ENCODE data around the gene INTU.

INTU gene

DNA sequence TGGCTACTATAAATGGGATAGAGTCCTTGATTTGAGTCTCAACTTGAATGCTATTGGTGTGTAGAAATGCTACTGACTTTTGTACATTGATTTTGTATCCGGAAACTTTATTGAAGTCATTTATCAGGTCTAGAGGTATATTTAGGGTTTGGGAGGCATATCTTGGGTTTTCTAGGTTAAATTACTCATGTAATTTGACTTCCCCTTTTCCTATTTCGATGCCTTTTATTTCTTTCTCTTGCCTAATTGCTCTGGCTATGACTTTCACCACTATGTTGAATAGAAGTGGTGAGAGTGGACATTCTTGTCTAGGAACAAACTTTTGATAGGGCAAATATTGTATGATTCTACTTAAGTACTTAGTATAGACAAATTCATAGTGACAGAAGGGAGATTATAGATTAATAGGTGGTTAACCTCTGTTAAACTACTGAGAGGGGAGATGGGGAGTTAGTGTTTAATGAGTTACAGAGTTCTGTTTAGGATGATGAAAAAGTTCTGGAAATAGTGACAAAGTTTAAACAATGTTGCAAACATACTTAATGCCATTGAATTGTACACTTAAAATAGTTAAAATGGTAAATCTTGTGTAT, 126.6 kb downstream of the INTU start:
- no peak for DNase-seq

DNA sequence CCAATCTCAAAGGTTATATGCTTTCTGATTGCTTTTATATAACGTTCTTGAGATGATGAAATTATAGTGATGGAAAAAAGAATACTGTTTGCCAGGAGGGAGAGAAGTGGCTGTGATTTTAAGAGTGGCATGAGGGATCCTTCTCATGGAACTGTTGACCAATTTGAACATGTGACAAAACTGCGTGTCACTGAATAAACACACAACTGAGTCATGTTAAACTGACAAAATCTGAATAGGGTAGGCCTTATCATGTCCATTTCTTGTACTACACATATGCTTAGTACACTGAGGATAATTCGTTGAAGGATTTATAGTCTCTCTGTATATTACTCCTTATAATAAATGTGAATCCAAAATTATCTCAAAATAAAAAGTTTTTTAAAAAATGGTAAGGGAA, 127.1 kb downstream of the INTU start:
- DNase-seq: no peak

DNA sequence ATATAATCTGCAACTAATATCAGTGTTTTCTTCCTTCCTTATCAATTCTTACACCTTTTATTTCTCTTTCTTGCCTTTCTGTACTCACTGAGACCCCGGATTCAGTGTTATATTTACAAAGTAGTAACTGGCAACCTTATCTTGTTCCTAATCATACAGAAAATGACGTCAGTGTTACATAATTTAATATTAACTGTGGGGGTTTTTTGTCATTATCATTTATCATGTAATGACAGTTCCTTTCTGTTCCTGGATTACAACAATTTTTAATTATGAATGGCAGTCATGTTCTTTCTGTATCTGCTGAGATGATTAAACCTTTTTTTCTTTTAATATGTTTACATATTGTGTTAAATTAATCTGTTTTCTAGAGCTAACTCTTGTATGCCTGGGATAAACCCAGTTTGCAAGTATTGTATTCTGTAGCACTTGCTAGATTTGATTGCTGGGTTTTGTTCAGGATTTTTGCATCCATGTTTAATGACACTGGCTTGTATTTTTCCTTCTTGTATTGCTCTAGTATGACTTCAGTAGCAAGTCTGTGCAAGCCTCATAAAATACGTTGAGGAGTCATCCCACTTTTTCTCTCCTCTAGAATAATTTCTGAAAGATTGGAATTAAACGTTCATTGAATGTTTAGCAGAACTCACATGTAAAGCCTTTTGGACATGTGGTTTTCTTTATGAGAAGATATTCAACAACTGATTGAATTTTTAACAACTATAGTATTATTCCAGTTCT, 138.9 kb downstream of the INTU start:
- no peak for DNase-seq

DNA sequence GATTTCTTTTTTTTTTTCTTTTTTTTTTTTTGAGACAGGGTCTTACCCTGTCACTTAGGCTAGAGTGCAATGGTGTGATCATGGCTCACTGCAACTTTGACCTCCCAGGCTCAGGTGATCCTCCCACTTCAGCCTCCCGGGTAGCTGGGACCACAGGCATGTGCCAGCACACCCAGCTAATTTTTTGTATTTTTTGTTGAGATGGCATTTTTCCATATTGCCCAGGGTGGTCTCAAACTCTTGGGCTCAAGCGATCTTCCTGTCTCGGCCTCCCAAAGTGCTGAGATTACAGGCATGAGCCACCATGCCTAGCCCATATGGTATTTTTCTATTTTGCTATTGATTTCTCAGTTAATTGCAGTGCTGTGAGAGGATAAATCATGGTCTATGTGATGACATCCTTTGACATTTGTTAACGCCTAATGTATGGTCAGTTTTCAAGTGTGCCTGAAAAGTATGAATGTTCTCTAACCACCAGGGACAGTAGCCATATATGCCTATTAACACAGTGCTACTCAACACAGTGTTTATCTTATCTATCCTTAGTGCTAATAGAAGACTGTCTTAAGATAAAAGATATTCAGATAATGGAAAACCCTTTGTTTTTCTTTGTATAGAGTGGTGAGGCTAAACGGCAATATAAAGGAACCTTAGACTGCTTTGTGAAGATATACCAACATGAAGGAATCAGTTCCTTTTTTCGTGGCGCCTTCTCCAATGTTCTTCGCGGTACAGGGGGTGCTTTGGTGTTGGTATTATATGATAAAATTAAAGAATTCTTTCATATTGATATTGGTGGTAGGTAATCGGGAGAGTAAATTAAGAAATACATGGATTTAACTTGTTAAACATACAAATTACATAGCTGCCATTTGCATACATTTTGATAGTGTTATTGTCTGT, 140.3 kb downstream of the INTU start:
- no peak for DNase-seq

DNA sequence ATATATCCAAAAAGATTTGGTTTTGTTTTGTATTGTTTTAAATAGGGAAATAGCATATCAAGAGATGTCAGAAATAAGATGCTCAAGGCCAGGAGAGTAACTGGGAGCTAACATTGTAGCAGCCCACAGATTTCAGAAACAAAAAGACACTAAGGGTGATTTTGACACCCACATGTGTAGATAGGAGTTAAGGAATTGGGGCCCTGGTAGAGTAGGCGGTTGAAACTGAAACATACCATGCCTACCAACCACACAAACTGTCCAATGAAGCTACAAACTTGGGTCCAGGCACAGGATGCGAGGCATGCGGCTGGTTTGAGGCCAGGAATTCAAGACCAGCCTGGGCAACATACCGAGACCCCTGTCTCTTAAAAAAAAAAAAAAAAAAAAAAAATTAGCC, 143.1 kb downstream of the INTU start:
- DNase-seq: no peak
